Measurements from ENCODE around the gene RDH12. TPM values are rescaled to one million over a fixed set of nuclear protein-coding genes. Genes with fewer than 3 reads are reported as not detected.
A peak's percentile ranks its signal among the peaks of the same experiment; 100 is the strongest.

The RDH12 gene
- total RNA-seq, 3 donors from 2014 or later (not counting 1 experiment from before 2014, with no cell fraction given), result not detected

- Histone ChIP-seq H3K4me3 (ENCODE audit: low read length) (peak overlapping the region; percentile 80), H3K4me1 (ENCODE audit: control insufficient read depth, insufficient read depth, low read length) (peaks cover 39% of the 10 kb centered on the region), H3K27ac (ENCODE audit: low read length) (no peak overlapping the region), H3K27me3 (ENCODE audit: control insufficient read depth, insufficient read depth, low read length) (no peaks in the 10 kb centered on the region), H3K36me3 (ENCODE audit: control insufficient read depth, insufficient read depth, low read length) (peaks cover 3% of the 10 kb centered on the region), H3K9me3 (ENCODE audit: control insufficient read depth, insufficient read depth, low read length) (no peaks in the 10 kb centered on the region)
- Mint-ChIP-seq H3K4me3 (peak overlapping the region; percentile 93), H3K27ac (peak overlapping the region; percentile 85 to 89), H3K36me3 (no peaks in the 10 kb centered on the region), H3K9me3 (no peaks in the 10 kb centered on the region), H3K4me1 (peaks cover 42 to 49% of the 10 kb centered on the region in 2 donors), H3K27me3 (ENCODE audit: low read depth in 2 of 2) (no peaks in the 10 kb centered on the region)
- 83% methylated on average over 5 of the region's 5 CpGs for WGBS (ENCODE audit: insufficient coverage)
- no peak for ATAC-seq
- DNase-seq, result no peak
- no peak for TF ChIP-seq CTCF (IDR thresholded peaks at IDR 0.05)
- intact Hi-C loops (cut with micrococcal nuclease), result no loop called here
These were observed 28.2 kb upstream of the RDH12 start for GRCh38 chr14:67673451-67673850.

DNA sequence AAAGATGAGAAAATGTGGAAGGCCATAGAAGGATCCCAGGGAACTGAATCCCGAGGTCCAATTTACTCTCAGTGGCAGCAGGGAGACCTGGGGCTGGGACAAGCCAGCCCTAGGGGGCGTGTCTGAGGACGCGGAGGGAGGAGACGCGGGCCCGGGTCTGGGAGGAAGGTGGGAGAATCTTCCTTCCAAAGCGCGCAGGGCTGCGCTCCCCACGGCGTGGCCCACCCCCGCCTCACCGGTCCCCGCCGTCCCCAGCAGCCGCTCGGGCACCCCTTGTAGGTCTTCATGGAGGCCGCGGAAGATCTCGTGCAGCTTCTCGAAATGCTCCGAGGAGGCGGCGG is 27.6 kb upstream of the RDH12 start:
- H3K4me1 Mint-ChIP-seq, result peaks cover 35 to 43% of the 10 kb centered on the region in 2 donors

GRCh38 chr14:67674480-67675218 is 27.0 kb upstream of the RDH12 start, which contains the start of gene VTI1B:
Gene VTI1B (minus strand): TSS chr14:67674632. CDS start chr14:67674489, 143 bp downstream.
- peak within 1 kb of the TSS; percentile 80 for H3K4me3 ChIP-seq (ENCODE audit: low read length)
- no peaks in the 10 kb centered on the region for H3K27me3 Mint-ChIP-seq (ENCODE audit: low read depth in 2 of 2)
- H3K9me3 ChIP-seq (ENCODE audit: control insufficient read depth, insufficient read depth, low read length), result no peaks in the 10 kb centered on the region
- ATAC-seq (peak; percentile 92 to 97 (median 94)), DNase-seq (peak; percentile 84 to 88)
- H3K27ac ChIP-seq (ENCODE audit: low read length), result peak within 1 kb of the TSS; percentile 97
- H3K4me3 Mint-ChIP-seq, result peak within 1 kb of the TSS; percentile 93
- H3K4me1 ChIP-seq (ENCODE audit: control insufficient read depth, insufficient read depth, low read length), result peaks cover 35% of the 10 kb centered on the region
- TF ChIP-seq CTCF (IDR thresholded peaks at IDR 0.05), result no peak
- H3K9me3 Mint-ChIP-seq, result no peaks in the 10 kb centered on the region
- no peaks in the 10 kb centered on the region for H3K27me3 ChIP-seq (ENCODE audit: control insufficient read depth, insufficient read depth, low read length)
- intact Hi-C loops (cut with micrococcal nuclease), result loop anchor here (1.0 kb wide), 2 partner anchors 21 to 74 kb away; partner anchors contain the start of genes PIGH and RDH11
- peak within 1 kb of the TSS; percentile 85 to 89 for H3K27ac Mint-ChIP-seq
- WGBS (ENCODE audit: insufficient coverage), result under 1% methylated on average over 87 of the region's 87 CpGs
- H3K36me3 Mint-ChIP-seq, result no peaks in the 10 kb centered on the region
- H3K4me1 Mint-ChIP-seq, result peaks cover 30 to 37% of the 10 kb centered on the region in 2 donors
- H3K36me3 ChIP-seq (ENCODE audit: control insufficient read depth, insufficient read depth, low read length), result peaks cover 8% of the 10 kb centered on the region

More for the DNA sequence above, 27.6 kb upstream of the RDH12 start:
- DNase-seq, result peak; percentile 46 to 70
- H3K4me1 ChIP-seq (ENCODE audit: control insufficient read depth, insufficient read depth, low read length), result peaks cover 38% of the 10 kb centered on the region
- peaks cover 8% of the 10 kb centered on the region for H3K36me3 ChIP-seq (ENCODE audit: control insufficient read depth, insufficient read depth, low read length)
- peak overlapping the region; percentile 80 for H3K4me3 ChIP-seq (ENCODE audit: low read length)
- Mint-ChIP-seq H3K27me3 (ENCODE audit: low read depth in 2 of 2) (no peaks in the 10 kb centered on the region), H3K4me3 (peak overlapping the region; percentile 93), H3K27ac (peak overlapping the region; percentile 85 to 89), H3K36me3 (no peaks in the 10 kb centered on the region), H3K9me3 (no peaks in the 10 kb centered on the region)
- intact Hi-C loops (cut with micrococcal nuclease), result loop anchor here (1.0 kb wide), 2 partner anchors 21 to 74 kb away; partner anchors contain the start of genes PIGH and RDH11
- ATAC-seq, result peak; percentile 45 to 59 (median 52)
- under 1% methylated on average over 25 of the region's 25 CpGs for WGBS (ENCODE audit: insufficient coverage)
- H3K27me3 ChIP-seq (ENCODE audit: control insufficient read depth, insufficient read depth, low read length), result no peaks in the 10 kb centered on the region
- TF ChIP-seq CTCF (IDR thresholded peaks at IDR 0.05), result no peak
- no peaks in the 10 kb centered on the region for H3K9me3 ChIP-seq (ENCODE audit: control insufficient read depth, insufficient read depth, low read length)
- peak overlapping the region; percentile 97 for H3K27ac ChIP-seq (ENCODE audit: low read length)
